T-helper 17 cell (primary cell): ENCODE data around the gene TSEN2. TPM values are rescaled to one million over a fixed set of nuclear protein-coding genes. Genes with fewer than 3 reads are reported as not detected.
A peak's percentile ranks its signal among the peaks of the same experiment; 100 is the strongest.
"Not testable (repeated sequence)": the region's sequence is repeated elsewhere in the genome, so short reads cannot be mapped to it uniquely, and the experiment has no call there.

Experiments used
- ATAC-seq: fragments of 150-1000 bp; cut with Tn5 transposase; 2 replicates; pipeline ENCODE4 v1.10.0; 2021; ENCODE audit warnings: mild to moderate bottlenecking, moderate library complexity
- DNase-seq, 3 donors: peaks; one replicate each; pipeline versions ENCODE4 v3.0.0 to v3.0.0-alpha.2; 2020 to 2021
- H3K9me3 ChIP-seq: one replicate; pipeline ENCODE4 v1.7.0; 2013; ENCODE audit warnings: low read length, mild to moderate bottlenecking; ENCODE audit not compliant: control insufficient read depth, poor library complexity, severe bottlenecking
- H3K27ac Mint-ChIP-seq: one replicate; pipeline ENCODE4 v1.8.0; 2022; ENCODE audit warnings: mild to moderate bottlenecking, moderate library complexity, mixed read lengths
- H3K27me3 Mint-ChIP-seq: one replicate; pipeline ENCODE4 v1.8.0; 2022; ENCODE audit warnings: mixed read lengths
- H3K36me3 Mint-ChIP-seq: one replicate; pipeline ENCODE4 v1.8.0; 2022; ENCODE audit warnings: low read depth, mixed read lengths
- H3K4me1 Mint-ChIP-seq: one replicate; pipeline ENCODE4 v1.8.0; 2022; ENCODE audit warnings: mild to moderate bottlenecking, mixed read lengths
- H3K4me3 Mint-ChIP-seq: one replicate; pipeline ENCODE4 v1.8.0; 2022; ENCODE audit warnings: mild to moderate bottlenecking, moderate library complexity, mixed read lengths
- total RNA-seq, 4 donors: library from RNA in 2 of 4; stranded (reverse) in 2 of 4; gene quantifications; one replicate each; pipeline ENCODE4 v1.2.3 and lab custom pipeline; 2022 to 2026

The TSEN2 gene
- total RNA-seq, 2 donors from 2014 or later = 9.1 to 12.5 TPM

DNA sequence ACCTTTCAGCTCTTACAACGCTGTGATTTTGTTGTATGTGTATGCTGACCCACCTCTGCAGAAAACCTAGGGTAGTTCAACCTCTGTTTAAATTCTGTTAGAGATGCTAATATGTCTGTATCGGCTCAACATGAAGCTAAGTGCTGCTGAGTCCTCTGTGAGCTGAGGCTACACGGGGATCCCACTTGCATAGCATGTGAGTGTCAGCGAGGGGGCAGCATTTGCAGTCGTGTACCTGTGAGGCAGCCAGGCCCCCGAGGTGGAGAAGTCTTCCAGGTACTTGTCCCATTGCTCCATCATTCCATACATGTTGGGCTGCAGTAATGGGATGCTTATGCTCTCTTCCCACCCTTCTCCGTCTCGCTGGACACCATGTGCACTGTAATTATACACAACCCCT lies 57.3 kb downstream of the TSEN2 start:
- DNase-seq (no peak), ATAC-seq (no peak)
- Mint-ChIP-seq H3K36me3 (no peaks in the 10 kb centered on the region), H3K4me3 (no peak overlapping the region), H3K27ac (no peak overlapping the region), H3K4me1 (no peaks in the 10 kb centered on the region), H3K27me3 (no peaks in the 10 kb centered on the region)
- no peaks in the 10 kb centered on the region for H3K9me3 ChIP-seq

DNA sequence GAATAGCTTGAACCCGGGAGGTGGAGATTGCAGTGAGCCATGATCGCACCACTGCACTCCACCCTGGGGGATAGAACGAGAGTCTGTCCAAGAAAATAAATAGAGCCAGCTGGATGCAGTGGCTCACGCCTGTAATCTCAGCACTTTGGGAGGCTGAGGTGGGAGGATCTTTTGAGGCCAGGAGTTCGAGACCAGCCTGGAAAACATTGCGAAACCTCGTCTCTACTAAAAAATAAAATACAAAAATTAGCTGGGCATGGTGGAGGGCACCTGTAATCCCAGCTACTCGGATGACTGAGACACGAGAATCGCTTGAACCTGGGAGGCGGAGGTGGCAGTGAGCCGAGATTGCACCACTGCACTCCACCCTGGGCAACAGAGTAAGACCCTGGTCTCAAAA lies 59.2 kb downstream of the TSEN2 start:
- not testable (repeated sequence) for H3K36me3 Mint-ChIP-seq, DNase-seq, H3K9me3 ChIP-seq, H3K27ac Mint-ChIP-seq, ATAC-seq, H3K4me1 Mint-ChIP-seq, H3K27me3 Mint-ChIP-seq, H3K4me3 Mint-ChIP-seq

DNA sequence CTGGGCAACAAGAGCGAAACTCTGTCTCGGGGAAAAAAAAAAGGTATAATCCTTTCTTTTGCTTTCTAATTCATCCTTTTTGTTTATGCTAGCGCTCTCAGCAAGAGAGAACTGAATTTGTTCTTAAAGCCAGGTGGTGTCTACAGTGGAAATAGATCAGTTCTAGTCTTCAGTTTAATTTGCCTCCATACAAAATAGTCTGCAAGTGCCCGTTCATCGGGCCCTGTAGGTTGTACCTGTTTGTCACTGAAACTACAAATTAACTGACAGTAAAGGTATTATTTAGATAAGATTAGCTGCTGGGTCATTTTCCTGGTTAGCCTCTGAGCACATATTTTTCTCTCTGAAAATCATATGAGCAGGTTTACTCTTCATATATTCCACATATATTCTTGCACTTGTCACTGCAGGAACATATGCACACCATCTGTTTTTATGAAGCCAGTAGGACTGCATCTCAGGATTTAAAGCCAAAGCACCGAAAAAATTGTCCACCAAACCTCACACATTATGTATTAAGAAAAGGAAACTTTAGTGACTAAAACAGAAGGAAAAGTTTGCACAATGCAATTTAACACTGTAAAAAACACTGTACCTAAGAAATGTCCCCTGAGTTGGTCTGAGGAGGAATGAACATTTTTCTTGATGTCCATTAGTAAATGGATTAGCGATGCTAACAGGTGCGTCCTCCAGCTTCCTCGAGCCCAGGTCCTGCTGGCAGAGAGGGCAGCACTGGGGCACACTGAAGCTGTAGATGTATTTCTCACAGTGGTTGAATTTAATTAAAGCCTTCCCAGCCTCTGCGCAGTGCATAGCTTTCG lies 60.6 kb downstream of the TSEN2 start:
- Mint-ChIP-seq H3K27me3 (peaks cover under 1% of the 10 kb centered on the region), H3K4me3 (no peak overlapping the region), H3K36me3 (no peaks in the 10 kb centered on the region), H3K4me1 (no peaks in the 10 kb centered on the region), H3K27ac (no peak overlapping the region)
- H3K9me3 ChIP-seq = no peaks in the 10 kb centered on the region
- DNase-seq (no peak), ATAC-seq (no peak)

DNA sequence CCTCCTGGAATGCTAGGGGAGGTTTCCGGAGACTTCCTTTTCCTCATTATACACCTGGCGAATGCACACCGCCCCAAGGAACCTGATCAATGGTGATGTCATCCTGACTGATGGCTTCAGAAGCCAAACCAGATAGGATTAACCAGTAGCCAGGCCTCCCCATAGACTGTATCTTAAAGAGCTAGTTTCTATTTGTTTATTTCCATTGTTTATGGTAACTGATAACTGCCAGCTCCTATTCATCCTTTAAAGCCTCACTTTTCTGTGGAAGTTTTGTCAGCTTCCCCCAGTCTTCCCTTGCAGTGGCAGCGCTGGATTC lies 61.2 kb downstream of the TSEN2 start, which contains the start of gene MKRN2OS:
TSS of gene MKRN2OS (minus strand) at position 27 of the 319 bp plus-strand sequence. CDS start 35 bp downstream, outside the sequence.
- ATAC-seq = no peak
- Mint-ChIP-seq H3K27ac (no peak within 1 kb of the TSS), H3K4me1 (no peaks in the 10 kb centered on the region), H3K36me3 (no peaks in the 10 kb centered on the region), H3K4me3 (no peak within 1 kb of the TSS), H3K27me3 (peaks cover 6% of the 10 kb centered on the region)
- no peaks in the 10 kb centered on the region for H3K9me3 ChIP-seq
- DNase-seq = no peak

DNA sequence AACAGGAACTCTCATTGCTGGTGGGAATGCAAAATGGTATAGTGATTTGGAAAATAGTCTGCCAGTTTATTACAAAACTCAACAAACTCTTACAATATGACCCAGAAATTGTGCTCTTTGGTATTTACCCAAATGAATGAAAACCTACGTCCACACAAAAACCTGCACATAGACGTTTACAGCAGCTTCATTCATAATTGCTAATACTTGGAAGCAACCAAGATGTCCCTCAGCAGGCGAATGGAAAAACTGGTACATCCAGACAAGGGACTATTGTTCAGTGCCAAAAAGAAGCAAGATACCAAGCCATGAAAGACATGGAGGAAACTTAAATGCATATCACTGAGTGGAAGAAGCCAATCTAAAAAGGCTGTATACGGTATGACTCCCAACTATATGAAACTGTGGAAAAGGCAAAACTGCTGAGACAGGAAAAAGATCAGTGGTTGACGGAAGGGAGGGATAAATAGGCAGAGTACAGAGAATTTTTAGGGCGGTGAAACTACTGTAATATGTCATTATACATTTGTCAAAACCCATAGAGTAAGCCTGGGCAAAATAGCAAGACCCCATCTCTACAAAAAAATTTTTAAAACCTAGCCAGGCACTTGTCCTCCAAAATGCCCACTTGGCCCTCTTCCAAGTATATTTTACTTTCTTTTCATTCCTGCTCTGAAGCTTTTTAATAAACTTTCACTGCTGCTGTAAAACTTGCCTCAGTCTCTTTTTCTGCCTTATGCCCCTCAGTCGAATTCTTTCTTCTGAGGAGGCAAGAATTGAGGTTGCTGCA lies 65.9 kb downstream of the TSEN2 start:
- no peak for ATAC-seq
- H3K9me3 ChIP-seq = no peaks in the 10 kb centered on the region
- Mint-ChIP-seq H3K4me1 (peaks cover 8% of the 10 kb centered on the region), H3K27me3 (peaks cover 23% of the 10 kb centered on the region), H3K4me3 (no peak overlapping the region), H3K27ac (no peak overlapping the region), H3K36me3 (no peaks in the 10 kb centered on the region)
- no peak for DNase-seq

DNA sequence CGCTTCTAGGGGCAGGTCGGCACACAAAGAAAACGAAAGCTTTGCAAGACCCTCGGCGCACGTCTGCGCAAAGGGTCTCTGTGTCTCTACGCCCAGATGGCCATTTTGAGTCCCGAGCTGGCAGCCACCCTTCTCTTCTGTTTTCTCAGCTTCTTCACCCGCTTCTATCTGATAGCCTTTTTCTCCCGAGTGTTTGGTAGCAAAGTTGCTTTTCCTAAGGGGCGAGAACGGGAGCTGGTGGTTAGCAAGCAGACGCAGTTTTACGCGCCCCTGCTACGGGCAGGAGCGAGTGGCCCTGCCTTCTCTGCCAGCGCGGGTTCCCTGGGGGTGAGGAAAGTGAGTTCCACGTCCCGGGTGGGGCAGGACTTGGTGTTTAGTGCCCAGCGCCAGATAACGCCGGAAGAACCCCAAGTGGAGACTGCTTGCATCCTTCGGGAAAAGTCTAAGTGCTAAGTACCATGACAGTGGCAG lies 69.7 kb downstream of the TSEN2 start:
- no peak overlapping the region for H3K27ac Mint-ChIP-seq
- peaks cover 3% of the 10 kb centered on the region for H3K36me3 Mint-ChIP-seq
- peaks cover 29% of the 10 kb centered on the region for H3K4me1 Mint-ChIP-seq
- no peaks in the 10 kb centered on the region for H3K9me3 ChIP-seq
- ATAC-seq (no peak), DNase-seq (no peak)
- H3K27me3 Mint-ChIP-seq = peaks cover 38% of the 10 kb centered on the region
- H3K4me3 Mint-ChIP-seq = peak overlapping the region; percentile 75

DNA sequence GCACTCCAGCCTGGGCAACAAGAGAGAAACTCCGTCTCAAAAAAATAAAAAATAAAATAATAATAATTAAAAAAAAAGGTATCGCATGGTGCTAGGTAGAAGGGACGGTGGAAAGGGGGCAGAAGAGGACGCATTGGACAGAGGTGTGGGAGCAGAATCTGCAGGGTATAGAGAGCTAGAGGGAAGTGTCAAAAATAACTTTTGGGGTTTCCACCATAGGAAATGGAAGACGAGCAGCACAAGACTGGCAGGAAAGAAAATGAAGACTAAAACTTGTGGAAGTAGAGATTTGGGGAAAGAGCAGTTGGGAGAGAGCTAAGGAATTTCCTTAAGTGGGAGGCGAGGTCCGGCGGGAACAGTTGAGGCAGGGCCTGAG lies 72.0 kb downstream of the TSEN2 start:
- DNase-seq (no peak), ATAC-seq (no peak)
- no peaks in the 10 kb centered on the region for H3K9me3 ChIP-seq
- H3K4me1 Mint-ChIP-seq = peaks cover 42% of the 10 kb centered on the region
- H3K36me3 Mint-ChIP-seq = peaks cover 3% of the 10 kb centered on the region
- peak overlapping the region; percentile 99 for H3K4me3 Mint-ChIP-seq
- H3K27ac Mint-ChIP-seq = peak overlapping the region; percentile 97
- peaks cover 27% of the 10 kb centered on the region for H3K27me3 Mint-ChIP-seq

DNA sequence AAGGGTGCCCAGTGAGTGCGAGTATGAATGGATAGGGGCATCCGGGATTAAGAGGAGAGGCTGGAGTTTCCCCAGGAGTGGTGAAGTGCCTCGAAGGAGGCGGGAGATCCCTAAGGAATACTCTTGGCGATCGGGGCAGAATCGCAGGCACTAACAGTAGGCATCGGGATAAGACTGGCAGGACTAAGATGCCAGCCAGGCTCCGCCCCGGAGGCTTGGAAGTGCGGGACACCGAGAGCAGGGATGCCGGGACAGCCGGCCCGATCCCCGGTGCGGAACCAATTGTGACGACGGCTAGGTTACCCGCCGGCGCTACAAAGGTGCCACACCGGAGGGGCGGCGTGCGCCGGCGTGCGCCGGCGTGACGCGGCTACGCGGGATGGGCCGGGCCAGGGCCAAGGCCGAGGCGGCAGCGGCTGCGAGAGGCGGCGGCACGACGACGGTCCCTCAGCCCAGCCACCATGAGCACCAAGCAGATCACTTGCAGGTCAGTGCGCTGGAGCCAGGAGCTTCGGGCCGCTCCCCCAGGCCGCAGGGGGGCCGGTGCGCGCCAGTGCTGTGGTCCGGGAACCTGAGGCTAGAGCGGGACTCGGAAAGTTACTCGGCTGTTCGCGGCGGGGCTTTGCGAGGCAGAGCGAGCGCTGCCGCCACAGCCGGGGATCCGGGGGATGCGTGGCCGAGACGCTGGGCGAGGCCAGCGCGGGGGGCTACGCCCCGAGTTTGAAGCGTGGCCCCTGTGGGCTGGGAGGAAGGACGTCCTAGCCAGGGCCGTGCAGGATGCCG lies 72.6 kb downstream of the TSEN2 start, which contains the start of gene MKRN2:
TSS of gene MKRN2 (plus strand) at position 398 of the 783 bp plus-strand sequence. CDS start at position 462, 64 bp downstream.
- peaks cover 27% of the 10 kb centered on the region for H3K27me3 Mint-ChIP-seq
- peak; percentile 97 for ATAC-seq
- peak within 1 kb of the TSS; percentile 97 for H3K27ac Mint-ChIP-seq
- H3K4me1 Mint-ChIP-seq = peaks cover 42% of the 10 kb centered on the region
- H3K36me3 Mint-ChIP-seq = peaks cover 3% of the 10 kb centered on the region
- no peaks in the 10 kb centered on the region for H3K9me3 ChIP-seq
- peak within 1 kb of the TSS; percentile 99 for H3K4me3 Mint-ChIP-seq
- DNase-seq = peak; percentile 78 to 79 (median 79)

DNA sequence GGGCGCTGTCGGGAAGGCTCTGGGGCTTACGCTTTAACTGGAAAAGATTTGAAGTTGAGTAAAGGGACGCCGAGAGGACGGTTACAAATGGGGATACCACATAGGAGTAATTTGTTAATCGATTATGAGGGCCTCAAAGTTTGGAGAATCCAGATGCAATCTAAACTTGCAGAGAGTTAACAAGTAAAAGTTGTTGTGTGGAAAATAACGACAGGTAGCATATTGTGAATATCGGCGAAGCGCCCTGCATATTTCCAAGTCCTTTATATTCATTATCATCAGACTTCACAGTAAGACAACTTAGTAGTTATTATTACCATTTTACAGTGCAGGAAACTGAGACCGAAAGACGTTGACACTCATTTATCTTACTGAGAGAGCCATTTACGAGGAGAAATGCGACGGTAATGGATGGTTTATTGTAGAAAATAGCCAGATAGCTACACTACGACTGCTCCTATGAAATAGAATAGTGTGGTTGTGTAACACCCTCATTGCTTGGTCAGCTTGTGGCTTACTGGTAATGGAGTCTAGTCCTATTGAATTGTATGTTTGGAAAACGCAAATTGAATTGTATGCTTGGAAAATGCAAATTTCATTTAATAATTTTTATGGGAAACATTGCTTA lies 73.3 kb downstream of the TSEN2 start:
- Mint-ChIP-seq H3K4me1 (peaks cover 45% of the 10 kb centered on the region), H3K4me3 (peak overlapping the region; percentile 99), H3K36me3 (peaks cover 3% of the 10 kb centered on the region), H3K27ac (peak overlapping the region; percentile 97), H3K27me3 (peaks cover 27% of the 10 kb centered on the region)
- DNase-seq (no peak), ATAC-seq (no peak)
- no peaks in the 10 kb centered on the region for H3K9me3 ChIP-seq

DNA sequence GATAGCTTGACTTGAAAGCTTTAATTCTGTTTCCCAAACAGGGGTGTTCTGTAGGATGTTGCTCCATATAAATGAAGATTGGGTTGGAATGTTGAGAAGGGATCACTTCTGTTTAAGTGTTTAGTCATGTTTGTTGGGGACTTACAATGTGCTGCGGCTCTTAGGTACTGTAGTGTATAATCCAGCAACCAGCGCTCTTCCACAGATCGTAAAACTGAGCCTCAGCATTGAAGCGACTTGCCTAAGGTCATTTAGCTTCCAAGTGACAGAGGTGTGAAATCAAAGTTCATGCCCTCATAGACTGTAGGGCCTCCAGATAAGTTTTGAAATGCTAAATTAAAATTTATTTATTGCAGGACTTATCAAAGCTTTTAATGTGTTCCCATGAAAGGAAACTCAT lies 74.4 kb downstream of the TSEN2 start:
- H3K27me3 Mint-ChIP-seq = peaks cover 25% of the 10 kb centered on the region
- peaks cover 43% of the 10 kb centered on the region for H3K4me1 Mint-ChIP-seq
- H3K4me3 Mint-ChIP-seq = peak overlapping the region; percentile 99

DNA sequence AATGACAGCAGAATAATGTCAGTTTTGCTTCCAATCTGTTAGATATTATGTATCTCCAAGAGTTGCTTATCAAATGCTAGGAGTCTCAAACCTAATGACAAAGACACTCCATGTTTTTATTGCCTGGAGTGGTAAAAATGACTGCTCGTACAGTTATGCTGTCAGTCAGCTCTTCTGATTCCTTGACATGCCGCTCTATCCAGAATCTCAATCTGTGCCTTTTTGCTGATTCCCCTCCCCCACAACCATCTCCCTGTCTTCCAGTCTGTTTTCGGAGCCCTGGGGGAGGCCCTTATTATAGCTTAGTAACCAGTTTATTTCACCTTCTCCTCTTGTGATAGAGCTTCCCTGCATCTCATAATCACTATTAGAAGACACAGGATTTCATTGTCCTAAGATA lies 75.2 kb downstream of the TSEN2 start:
- Mint-ChIP-seq H3K4me3 (no peak overlapping the region), H3K27me3 (peaks cover 20% of the 10 kb centered on the region), H3K36me3 (peaks cover 3% of the 10 kb centered on the region), H3K4me1 (peaks cover 37% of the 10 kb centered on the region), H3K27ac (no peak overlapping the region)
- DNase-seq (no peak), ATAC-seq (no peak)
- H3K9me3 ChIP-seq = no peaks in the 10 kb centered on the region

More for the DNA sequence above, 74.4 kb downstream of the TSEN2 start:
- H3K27ac Mint-ChIP-seq = no peak overlapping the region
- H3K9me3 ChIP-seq = no peaks in the 10 kb centered on the region
- peaks cover 3% of the 10 kb centered on the region for H3K36me3 Mint-ChIP-seq
- DNase-seq (no peak), ATAC-seq (no peak)

DNA sequence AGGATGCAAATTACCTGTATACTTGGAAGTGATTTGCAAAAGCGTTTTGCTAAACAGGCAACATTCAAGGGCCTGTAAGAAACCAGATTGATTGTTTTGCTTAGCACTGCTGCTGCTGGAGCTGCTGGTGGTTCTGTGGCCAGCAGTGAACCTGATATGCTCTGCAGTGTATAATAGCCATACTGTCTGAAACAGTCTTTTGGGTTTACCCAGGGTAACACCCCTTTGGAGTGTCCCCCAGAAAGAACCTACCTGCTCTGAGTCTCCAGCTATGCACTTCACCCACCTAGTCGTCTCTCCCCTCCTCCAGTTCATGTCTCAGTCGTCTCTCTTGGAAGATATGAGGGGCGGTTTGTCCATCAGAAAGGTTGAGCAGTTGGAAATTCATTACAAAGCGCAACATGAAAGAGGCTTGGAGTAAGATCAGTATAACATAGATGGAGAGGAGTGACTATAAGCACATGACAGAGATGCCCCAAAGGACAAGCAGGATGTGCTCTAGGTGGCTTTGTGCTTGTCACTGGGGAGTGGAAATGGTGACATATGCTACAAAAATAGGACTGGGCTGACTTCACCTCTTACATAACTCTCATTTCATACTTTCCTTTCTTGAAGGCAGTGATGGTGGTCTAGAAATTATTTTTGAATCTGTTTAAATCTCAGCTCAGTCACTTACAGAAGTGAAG lies 76.4 kb downstream of the TSEN2 start:
- no peak overlapping the region for H3K4me3 Mint-ChIP-seq

More for the DNA sequence above, 76.4 kb downstream of the TSEN2 start:
- Mint-ChIP-seq H3K36me3 (peaks cover 3% of the 10 kb centered on the region), H3K27ac (peak overlapping the region; percentile 66), H3K4me1 (peaks cover 37% of the 10 kb centered on the region), H3K27me3 (peaks cover 9% of the 10 kb centered on the region)
- ATAC-seq (no peak), DNase-seq (no peak)
- H3K9me3 ChIP-seq = no peaks in the 10 kb centered on the region
